ENCODE data around the gene RPL38.
"Not testable (repeated sequence)": the region's sequence is repeated elsewhere in the genome, so short reads cannot be mapped to it uniquely, and the experiment has no call there.

The RPL38 gene

DNA sequence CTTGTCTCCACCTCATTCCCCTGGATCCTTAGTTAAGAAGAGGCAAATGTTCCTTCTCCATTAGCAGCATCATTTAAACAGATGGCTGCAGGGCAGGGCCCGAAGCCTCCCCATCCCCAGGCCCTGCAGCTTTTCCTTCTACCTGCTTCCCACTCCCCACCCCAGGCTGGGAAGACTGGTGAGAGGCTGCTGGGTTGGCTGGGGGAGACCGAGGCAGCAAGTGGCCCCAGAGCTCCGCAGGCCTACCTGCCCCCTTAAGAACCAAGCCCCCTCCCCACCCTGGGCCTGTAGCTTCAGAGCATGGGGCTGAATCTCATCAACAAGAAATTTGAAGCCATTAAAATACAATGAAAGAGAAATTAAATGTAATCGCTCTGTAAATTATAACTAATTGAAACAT is 22.1 kb upstream of the RPL38 start:
- ChIA-PET POLR2A (no interaction called here), CTCF (interaction anchor here (1.5 kb wide), 1 partner anchor 18 kb away, joined by 6 read pairs; no protein-coding TSS in a partner anchor)
- DNase-seq (ENCODE audit: extremely low spot score): no peak
- TF ChIP-seq, protein P1, sequence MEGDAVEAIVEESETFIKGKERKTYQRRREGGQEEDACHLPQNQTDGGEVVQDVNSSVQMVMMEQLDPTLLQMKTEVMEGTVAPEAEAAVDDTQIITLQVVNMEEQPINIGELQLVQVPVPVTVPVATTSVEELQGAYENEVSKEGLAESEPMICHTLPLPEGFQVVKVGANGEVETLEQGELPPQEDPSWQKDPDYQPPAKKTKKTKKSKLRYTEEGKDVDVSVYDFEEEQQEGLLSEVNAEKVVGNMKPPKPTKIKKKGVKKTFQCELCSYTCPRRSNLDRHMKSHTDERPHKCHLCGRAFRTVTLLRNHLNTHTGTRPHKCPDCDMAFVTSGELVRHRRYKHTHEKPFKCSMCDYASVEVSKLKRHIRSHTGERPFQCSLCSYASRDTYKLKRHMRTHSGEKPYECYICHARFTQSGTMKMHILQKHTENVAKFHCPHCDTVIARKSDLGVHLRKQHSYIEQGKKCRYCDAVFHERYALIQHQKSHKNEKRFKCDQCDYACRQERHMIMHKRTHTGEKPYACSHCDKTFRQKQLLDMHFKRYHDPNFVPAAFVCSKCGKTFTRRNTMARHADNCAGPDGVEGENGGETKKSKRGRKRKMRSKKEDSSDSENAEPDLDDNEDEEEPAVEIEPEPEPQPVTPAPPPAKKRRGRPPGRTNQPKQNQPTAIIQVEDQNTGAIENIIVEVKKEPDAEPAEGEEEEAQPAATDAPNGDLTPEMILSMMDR (IDR thresholded peaks at IDR 0.05; ENCODE audit: control extremely low read depth, extremely low read depth, low read depth, missing control alignments): no peak

DNA sequence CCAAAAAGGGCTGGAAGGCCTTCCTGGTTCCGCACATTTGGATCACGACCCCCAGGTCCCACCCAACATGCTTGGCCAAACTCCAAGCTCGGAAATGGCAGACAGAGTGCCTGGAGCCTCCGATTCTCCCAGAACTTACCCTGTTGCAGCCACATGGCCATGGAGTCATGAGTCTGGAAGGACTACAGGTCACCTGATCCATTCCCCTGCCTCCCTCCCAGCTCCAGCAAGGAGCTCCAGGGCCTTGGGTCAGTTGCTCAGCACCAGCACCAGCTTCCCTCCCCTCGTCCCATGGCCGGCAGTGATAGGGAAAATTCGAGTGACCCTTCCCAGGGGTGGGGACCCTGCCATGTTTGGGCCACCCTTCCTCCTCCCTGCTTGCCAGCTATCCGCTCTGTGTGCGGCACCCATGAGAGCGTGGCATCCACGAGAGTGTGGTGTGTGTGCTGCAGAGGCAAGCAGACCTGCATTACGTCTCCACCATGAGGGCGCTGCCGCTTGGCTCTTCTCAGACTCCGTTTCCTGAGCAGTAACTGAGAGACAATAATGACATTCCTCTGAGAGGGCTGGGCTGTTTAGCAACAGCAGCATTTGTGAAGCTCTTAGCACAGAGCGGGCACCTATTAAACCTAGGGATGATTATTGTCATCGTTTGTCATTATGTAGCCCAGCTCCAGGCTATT is 21.3 kb upstream of the RPL38 start:
- no peak for DNase-seq (ENCODE audit: extremely low spot score)
- POLR2A ChIA-PET: no interaction called here
- TF ChIP-seq, protein P1 (IDR thresholded peaks at IDR 0.05; ENCODE audit: control extremely low read depth, extremely low read depth, low read depth, missing control alignments): no peak
- CTCF ChIA-PET: interaction anchor here (0.7 to 1.5 kb wide), 5 partner anchors 9 to 752 kb away, joined by 3 to 6 read pairs (median 4); no protein-coding TSS in a partner anchor

DNA sequence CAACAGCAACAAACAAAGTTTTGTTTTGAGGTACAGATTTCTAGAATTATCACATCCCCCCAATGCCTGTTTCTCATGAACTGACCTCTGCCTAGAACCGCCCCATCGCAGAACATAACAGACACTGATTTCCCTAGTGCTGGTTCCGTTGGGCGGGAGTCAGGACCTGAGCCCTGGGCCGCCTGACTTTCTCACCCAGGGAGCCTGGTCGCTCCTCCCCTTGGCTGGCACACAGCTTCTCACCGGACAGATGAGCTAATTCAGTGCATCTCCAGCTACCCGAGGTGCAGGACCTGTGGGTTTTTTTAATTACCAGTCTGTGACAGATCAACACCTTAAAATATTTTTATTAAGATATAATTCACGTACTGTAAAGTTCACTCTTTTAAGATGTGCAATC is 20.1 kb upstream of the RPL38 start:
- ChIA-PET POLR2A (no interaction called here), CTCF (interaction anchor here (1.4 to 2.0 kb wide), 2 partner anchors 16 to 25 kb away, joined by 3 to 7 read pairs; no protein-coding TSS in a partner anchor)
- TF ChIP-seq, protein P1 (IDR thresholded peaks at IDR 0.05; ENCODE audit: control extremely low read depth, extremely low read depth, low read depth, missing control alignments): no peak
- DNase-seq (ENCODE audit: extremely low spot score): no peak

DNA sequence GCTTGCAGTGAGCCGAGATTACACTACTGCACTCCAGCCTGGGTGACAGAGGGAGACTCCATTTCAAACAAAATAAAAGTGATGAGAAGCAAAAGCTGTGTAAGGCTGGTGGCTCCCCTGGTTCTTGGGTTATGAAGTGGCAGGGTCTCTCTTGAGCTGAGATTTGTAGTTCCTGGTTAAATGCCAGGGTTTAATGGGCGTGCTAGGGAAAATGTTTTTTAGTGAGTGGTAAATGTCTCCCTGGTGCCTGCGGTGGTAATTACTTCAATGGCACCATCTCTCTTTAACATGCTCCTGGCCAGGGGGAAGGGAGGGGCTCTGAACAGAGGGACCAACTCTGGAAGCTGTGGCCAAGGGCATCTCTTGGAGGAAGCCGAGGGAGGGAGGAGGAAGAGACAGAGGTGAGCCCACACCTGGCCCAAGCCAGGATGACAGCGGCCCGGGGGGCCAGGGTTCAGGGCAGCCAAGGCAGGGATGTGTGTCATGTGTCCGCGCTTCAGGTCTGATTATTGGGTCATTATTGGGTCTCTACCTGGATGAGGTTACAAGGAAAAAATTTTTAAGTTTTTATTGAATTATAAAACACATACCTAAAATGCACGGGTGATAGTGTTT is 17.8 kb upstream of the RPL38 start:
- CTCF ChIA-PET: interaction anchor here (0.9 to 1.1 kb wide), 2 partner anchors 14 to 27 kb away, joined by 3 to 4 read pairs; no protein-coding TSS in a partner anchor
- POLR2A ChIA-PET: no interaction called here
- DNase-seq (ENCODE audit: extremely low spot score): no peak
- TF ChIP-seq, protein P1 (IDR thresholded peaks at IDR 0.05; ENCODE audit: control extremely low read depth, extremely low read depth, low read depth, missing control alignments): no peak

DNA sequence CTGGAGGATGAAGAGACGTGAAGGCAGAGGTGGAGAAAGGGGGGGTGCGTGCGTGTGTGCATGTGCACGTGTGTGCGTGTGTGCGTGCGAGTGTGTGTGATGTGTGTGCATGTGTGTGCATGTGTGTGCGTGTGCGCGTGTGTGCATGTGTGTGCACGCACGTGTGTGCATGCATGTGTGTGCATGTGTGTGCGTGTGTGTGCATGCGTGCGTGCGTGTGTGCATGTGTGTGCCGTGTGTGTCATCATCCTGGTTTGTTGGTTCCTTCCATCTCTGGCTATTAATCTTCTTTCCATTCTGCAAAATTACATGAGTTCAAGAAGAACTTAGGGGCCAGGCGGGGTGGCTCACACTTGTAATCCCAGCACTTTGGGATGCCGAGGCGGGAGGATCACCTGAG is 17.0 kb upstream of the RPL38 start:
- DNase-seq (ENCODE audit: extremely low spot score): no peak
- ChIA-PET CTCF (interaction anchor here (5.5 kb wide), 1 partner anchor 13 kb away, joined by 27 read pairs; no protein-coding TSS in a partner anchor), POLR2A (no interaction called here)
- TF ChIP-seq, protein P1 (IDR thresholded peaks at IDR 0.05; ENCODE audit: control extremely low read depth, extremely low read depth, low read depth, missing control alignments): no peak

DNA sequence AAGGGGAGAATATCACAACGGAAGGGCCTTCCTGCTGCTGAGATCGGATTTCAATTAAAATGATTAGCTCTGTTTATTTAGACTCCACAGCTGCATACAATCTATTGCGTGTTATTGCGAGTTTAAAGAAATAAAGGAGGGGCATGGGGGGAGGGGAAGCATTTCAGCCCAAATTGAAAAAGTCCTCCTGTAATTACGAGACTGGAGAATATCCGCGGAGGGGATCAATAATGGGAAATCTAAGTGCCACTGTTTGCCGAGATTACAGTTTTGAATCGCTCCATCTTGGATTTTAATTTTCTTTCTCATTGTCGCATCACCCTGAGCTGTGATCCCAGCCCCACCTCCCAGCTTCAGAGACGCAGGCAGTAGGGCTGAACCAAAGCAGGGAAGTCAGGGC is 15.7 kb upstream of the RPL38 start:
- no peak for DNase-seq (ENCODE audit: extremely low spot score)
- ChIA-PET POLR2A (no interaction called here), CTCF (interaction anchor here (1.3 to 5.5 kb wide), 2 partner anchors 12 to 34 kb away, joined by 3 to 27 read pairs; no protein-coding TSS in a partner anchor)
- TF ChIP-seq, protein P1 (IDR thresholded peaks at IDR 0.05; ENCODE audit: control extremely low read depth, extremely low read depth, low read depth, missing control alignments): no peak

DNA sequence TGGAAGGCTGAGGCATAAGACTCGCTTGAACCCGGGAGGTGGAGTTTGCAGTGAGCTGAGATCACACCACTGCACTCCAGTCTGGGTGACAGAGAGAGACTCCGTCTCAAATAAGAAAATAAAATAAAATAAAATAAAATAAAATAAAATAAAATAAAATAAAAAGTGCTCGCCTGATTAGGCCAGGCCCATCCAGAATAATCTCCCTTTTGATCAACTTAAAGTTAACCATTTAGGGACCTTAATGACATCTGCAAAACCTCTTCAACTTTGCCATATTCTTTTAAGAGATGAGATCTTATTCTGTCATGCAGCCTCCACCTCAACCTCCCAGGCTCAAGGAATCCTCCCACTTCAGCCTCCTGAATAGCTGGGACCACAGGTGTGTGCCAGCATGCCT is 14.8 kb upstream of the RPL38 start:
- POLR2A ChIA-PET; DNase-seq (ENCODE audit: extremely low spot score): not testable (repeated sequence)
- CTCF ChIA-PET: interaction anchor here (5.5 kb wide), 1 partner anchor 11 kb away, joined by 27 read pairs; no protein-coding TSS in a partner anchor

All from GM10248 (cell line).